Upper lobe of left lung (tissue), 4 donors: ENCODE data around the gene SLC25A43.

ENCODE experiments used
- CTCF ChIP-seq, 6 experiments: fragments of 450-650 bp in 4 of 6; fragments of 200-600 bp in 2 of 6; sonication (generic) in 2 of 6; IDR thresholded peaks; one replicate each; pipeline ENCODE4 v1.5.1; 2016 to 2019; ENCODE audit warnings: antibody characterized with exemption in 6 of 6
- POLR2A ChIP-seq, 4 donors: fragments of 450-650 bp; IDR thresholded peaks; one replicate each; pipeline ENCODE4 v1.5.1; 2016 to 2017; ENCODE audit warnings: antibody characterized with exemption in 4 of 4, mild to moderate bottlenecking in 2 of 4

GRCh38 chrX:119497185-119497584 is 98.0 kb downstream of the SLC25A43 start:
- TF ChIP-seq POLR2A (IDR thresholded peaks at IDR 0.05), result no peak
- no peak for TF ChIP-seq CTCF (IDR thresholded peaks at IDR 0.05)
